ENCODE data around the gene GHR. TPM values are rescaled to one million over a fixed set of nuclear protein-coding genes. Genes with fewer than 3 reads are reported as not detected.

The GHR gene
- total and polyA plus RNA-seq, 4 donors = 2.9 to 17.1 (median 8.6) TPM

DNA sequence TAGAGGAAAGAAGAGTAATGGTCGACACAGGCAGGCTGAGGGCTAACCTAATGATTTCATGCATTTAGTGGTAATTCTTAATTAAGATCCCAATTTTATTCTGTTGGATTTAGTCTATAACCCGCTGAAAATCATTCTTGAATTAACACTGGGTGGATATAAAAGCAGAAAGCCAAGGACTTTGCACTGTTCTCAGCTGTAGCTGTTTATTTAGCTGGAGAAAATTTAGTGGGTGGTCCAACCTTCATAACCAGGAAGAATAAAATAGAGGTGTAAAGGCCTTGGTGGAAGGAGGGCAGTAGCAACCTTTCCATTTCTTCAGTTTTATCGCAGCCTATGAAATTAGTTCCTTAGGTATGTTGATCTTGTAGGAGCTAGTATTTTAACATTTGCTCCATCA, 92.3 kb downstream of the GHR start:
- peaks cover 0 to 11% of the 10 kb centered on the region in 2 donors for H3K4me1 ChIP-seq (ENCODE audit: control insufficient read depth in 1 of 2, insufficient read depth in 2 of 2, low read length in 2 of 2)
- H3K4me3 ChIP-seq (ENCODE audit: low read length in 2 of 2) = no peak overlapping the region
- no peaks in the 10 kb centered on the region for H3K36me3 ChIP-seq (ENCODE audit: control insufficient read depth in 1 of 2, insufficient read depth in 2 of 2, low read length in 1 of 2)
- ATAC-seq (ENCODE audit: low FRiP score) (no peak), DNase-seq (no peak)
- no peak overlapping the region for H3K27ac ChIP-seq (ENCODE audit: low read depth in 1 of 2, low read length in 2 of 2)
- intact Hi-C loops (cut with DNase I) = no loop called here
- no peaks in the 10 kb centered on the region for H3K9me3 ChIP-seq (ENCODE audit: control insufficient read depth, low read length)
- H3K27me3 ChIP-seq (ENCODE audit: control insufficient read depth in 1 of 2, insufficient read depth in 2 of 2, low read length in 1 of 2) = no peaks in the 10 kb centered on the region
- 92 to 94% methylated on average over 3 of the region's 3 CpGs for WGBS, 2 donors

DNA sequence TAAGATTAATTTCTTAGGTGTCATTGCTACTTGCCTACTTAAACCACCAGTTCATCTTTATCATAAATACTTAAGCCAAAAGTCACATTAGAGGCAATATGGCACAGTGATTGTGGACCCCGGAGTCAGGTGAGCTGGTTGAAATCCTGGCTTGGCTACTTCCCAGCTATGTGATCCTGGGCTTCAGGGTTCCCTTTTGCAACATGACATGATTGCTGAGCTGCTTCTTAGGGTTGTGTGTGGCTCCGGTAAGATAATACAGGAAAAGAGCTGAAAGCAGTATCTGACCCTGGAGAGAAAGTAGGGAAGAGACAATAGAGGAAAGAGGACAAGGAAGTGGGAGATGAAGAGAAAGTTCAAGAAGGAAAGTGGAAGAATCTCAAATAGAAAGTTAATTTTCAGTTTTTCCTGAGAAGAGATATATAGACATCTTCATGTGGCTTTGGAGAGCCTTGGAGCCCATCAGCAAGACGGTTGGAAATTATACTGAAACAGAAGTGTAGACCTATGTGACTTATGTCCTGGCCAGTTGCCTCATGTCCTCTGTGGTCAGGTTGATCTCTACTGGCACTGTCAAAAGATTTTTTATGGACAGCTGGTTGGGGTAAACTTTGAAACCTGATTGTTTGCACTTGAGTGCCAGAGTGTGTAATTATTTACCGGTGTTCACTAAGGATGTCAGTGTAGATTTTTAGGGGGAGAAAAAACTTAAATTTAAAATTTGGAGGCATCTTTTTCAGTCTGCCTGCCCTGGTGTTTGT, 93.2 kb downstream of the GHR start:
- Histone ChIP-seq H3K27ac (ENCODE audit: low read depth in 1 of 2, low read length in 2 of 2) (no peak overlapping the region), H3K27me3 (ENCODE audit: control insufficient read depth in 1 of 2, insufficient read depth in 2 of 2, low read length in 1 of 2) (no peaks in the 10 kb centered on the region), H3K4me3 (ENCODE audit: low read length in 2 of 2) (no peak overlapping the region), H3K9me3 (ENCODE audit: control insufficient read depth, low read length) (no peaks in the 10 kb centered on the region), H3K36me3 (ENCODE audit: control insufficient read depth in 1 of 2, insufficient read depth in 2 of 2, low read length in 1 of 2) (no peaks in the 10 kb centered on the region), H3K4me1 (ENCODE audit: control insufficient read depth in 1 of 2, insufficient read depth in 2 of 2, low read length in 2 of 2) (peaks cover 0 to 11% of the 10 kb centered on the region in 2 donors)
- DNase-seq (no peak), ATAC-seq (ENCODE audit: low FRiP score) (no peak)
- 78 to 83% methylated on average over 4 of the region's 4 CpGs for WGBS, 2 donors
- intact Hi-C loops (cut with DNase I) = no loop called here

DNA sequence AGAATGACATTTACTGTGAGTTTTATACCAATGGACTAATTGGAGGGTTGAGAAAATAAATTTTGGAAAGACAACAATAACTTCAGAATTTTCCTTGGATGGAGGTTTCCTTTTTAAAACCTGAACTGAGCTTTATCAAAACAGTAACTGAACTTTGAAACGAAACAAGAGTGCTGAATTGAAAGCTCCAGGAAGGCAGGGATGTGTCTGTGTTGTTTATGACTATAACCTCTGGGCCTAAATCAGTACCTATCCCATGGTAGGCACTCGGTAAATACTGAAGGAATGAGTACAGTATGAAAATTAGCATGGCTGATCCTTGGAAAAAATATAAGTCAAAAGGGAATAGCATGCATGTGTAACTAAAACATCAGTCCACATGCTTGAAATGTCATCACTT, 93.9 kb downstream of the GHR start:
- DNase-seq (no peak), ATAC-seq (ENCODE audit: low FRiP score) (no peak)
- Histone ChIP-seq H3K27ac (ENCODE audit: low read depth in 1 of 2, low read length in 2 of 2) (no peak overlapping the region), H3K9me3 (ENCODE audit: control insufficient read depth, low read length) (no peaks in the 10 kb centered on the region), H3K36me3 (ENCODE audit: control insufficient read depth in 1 of 2, insufficient read depth in 2 of 2, low read length in 1 of 2) (no peaks in the 10 kb centered on the region), H3K4me3 (ENCODE audit: low read length in 2 of 2) (no peak overlapping the region), H3K4me1 (ENCODE audit: control insufficient read depth in 1 of 2, insufficient read depth in 2 of 2, low read length in 2 of 2) (peaks cover 0 to 11% of the 10 kb centered on the region in 2 donors), H3K27me3 (ENCODE audit: control insufficient read depth in 1 of 2, insufficient read depth in 2 of 2, low read length in 1 of 2) (no peaks in the 10 kb centered on the region)
- intact Hi-C loops (cut with DNase I) = no loop called here
- WGBS, 2 donors = 31 to 42% methylated on average over 2 of the region's 2 CpGs

DNA sequence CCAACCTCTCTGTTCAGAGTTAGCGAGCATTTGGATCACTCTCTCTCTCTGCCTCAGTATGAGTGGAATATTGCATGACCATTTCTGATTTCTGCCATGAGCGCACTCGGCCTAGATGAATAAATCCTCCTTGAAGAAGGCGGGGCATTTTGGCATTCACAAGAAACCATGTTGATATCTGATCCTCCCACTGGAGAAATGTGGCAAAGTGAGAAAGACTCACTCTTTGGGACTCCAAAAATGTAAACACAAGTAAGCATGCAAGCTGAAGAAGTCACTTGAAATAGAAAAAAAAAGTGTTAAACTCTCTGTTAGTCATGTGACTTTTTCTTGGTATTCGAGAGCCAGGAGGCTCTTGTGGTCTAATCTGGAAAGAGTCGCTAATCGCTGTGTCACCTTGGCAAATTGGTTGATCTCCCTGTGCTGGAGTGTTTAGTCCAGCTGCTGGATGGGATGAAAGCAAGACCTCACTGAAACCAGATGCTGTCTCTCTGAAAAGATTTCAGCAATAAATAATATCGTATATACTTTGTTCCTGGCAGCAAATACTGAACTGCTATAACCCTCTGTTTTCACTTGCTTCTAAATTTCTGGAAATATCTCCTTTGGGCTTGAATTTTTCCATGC, 95.5 kb downstream of the GHR start:
- Histone ChIP-seq H3K27me3 (ENCODE audit: control insufficient read depth in 1 of 2, insufficient read depth in 2 of 2, low read length in 1 of 2) (no peaks in the 10 kb centered on the region), H3K4me3 (ENCODE audit: low read length in 2 of 2) (no peak overlapping the region), H3K9me3 (ENCODE audit: control insufficient read depth, low read length) (no peaks in the 10 kb centered on the region), H3K4me1 (ENCODE audit: control insufficient read depth in 1 of 2, insufficient read depth in 2 of 2, low read length in 2 of 2) (peaks cover 0 to 11% of the 10 kb centered on the region in 2 donors), H3K36me3 (ENCODE audit: control insufficient read depth in 1 of 2, insufficient read depth in 2 of 2, low read length in 1 of 2) (no peaks in the 10 kb centered on the region), H3K27ac (ENCODE audit: low read depth in 1 of 2, low read length in 2 of 2) (no peak overlapping the region)
- ATAC-seq (ENCODE audit: low FRiP score) = peak; percentile 84
- no peak for DNase-seq
- 43 to 49% methylated on average over 8 of the region's 8 CpGs for WGBS, 2 donors
- intact Hi-C loops (cut with DNase I) = no loop called here

DNA sequence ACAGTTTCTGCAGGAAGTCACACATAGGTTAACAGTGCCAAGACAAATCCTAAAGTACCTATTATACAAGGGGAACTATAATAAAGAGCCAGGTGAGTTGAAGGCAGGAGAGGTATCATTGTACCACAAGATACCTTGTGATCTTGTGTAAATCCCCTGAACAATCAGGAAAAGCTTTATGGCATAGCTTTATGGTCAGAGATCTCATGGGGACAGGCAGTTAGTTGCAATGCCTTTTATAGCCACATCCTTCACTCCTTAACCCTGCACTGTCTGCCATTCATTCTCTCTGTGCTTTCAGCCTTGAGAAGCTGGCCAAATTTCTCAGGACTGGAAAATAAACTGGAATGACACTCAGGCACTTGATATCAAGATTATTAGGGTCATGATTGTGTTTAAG, 97.0 kb downstream of the GHR start:
- Histone ChIP-seq H3K36me3 (ENCODE audit: control insufficient read depth in 1 of 2, insufficient read depth in 2 of 2, low read length in 1 of 2) (no peaks in the 10 kb centered on the region), H3K27me3 (ENCODE audit: control insufficient read depth in 1 of 2, insufficient read depth in 2 of 2, low read length in 1 of 2) (no peaks in the 10 kb centered on the region), H3K4me3 (ENCODE audit: low read length in 2 of 2) (no peak overlapping the region), H3K9me3 (ENCODE audit: control insufficient read depth, low read length) (no peaks in the 10 kb centered on the region), H3K4me1 (ENCODE audit: control insufficient read depth in 1 of 2, insufficient read depth in 2 of 2, low read length in 2 of 2) (peaks cover 0 to 8% of the 10 kb centered on the region in 2 donors), H3K27ac (ENCODE audit: low read depth in 1 of 2, low read length in 2 of 2) (no peak overlapping the region)
- intact Hi-C loops (cut with DNase I) = no loop called here
- ATAC-seq (ENCODE audit: low FRiP score) = no peak
- no peak for DNase-seq

DNA sequence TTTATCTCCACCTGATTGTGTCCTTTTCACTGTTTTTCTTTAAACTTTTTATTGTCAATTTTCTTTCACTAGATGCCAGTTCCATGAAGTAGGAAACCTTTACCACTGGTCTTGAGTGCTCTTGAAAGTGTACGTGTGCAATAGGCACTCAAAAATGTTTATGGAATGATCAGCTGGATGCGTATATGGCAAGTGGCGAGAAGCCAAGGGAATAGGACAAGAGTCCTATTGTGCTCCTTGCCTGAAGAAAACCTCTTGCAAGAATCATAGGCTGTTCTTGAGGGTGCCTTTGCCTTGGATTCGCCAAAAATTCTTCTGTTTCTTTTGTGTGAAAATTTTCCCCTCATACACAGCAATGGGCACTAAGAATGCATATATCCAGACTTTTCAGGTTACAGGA, 97.7 kb downstream of the GHR start:
- Histone ChIP-seq H3K9me3 (ENCODE audit: control insufficient read depth, low read length) (no peaks in the 10 kb centered on the region), H3K4me1 (ENCODE audit: control insufficient read depth in 1 of 2, insufficient read depth in 2 of 2, low read length in 2 of 2) (peaks cover 0 to 8% of the 10 kb centered on the region in 2 donors), H3K27ac (ENCODE audit: low read depth in 1 of 2, low read length in 2 of 2) (no peak overlapping the region), H3K27me3 (ENCODE audit: control insufficient read depth in 1 of 2, insufficient read depth in 2 of 2, low read length in 1 of 2) (no peaks in the 10 kb centered on the region), H3K36me3 (ENCODE audit: control insufficient read depth in 1 of 2, insufficient read depth in 2 of 2, low read length in 1 of 2) (no peaks in the 10 kb centered on the region), H3K4me3 (ENCODE audit: low read length in 2 of 2) (no peak overlapping the region)
- no peak for ATAC-seq (ENCODE audit: low FRiP score)
- intact Hi-C loops (cut with DNase I) = no loop called here
- DNase-seq = no peak
- 85 to 89% methylated on average over 4 of the region's 4 CpGs for WGBS, 2 donors

DNA sequence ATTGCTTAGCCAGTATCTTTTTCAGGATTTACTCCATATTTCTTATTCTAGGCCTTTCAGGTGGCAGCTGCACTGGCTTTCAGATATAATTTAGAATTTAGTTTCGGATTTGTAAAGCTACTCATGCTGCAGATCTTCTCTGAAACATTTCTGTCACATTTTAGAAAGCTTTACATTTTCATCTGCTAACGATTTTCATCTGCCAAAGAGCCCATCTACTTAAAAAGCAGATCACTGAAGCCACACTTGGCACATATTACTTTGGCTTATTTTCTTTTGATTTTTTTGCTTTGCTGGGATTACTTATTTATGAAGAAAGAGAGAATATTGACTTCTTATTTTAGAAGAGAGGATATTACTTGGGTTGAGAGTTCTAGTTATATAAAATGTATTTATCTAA, 98.2 kb downstream of the GHR start:
- ATAC-seq (ENCODE audit: low FRiP score) (no peak), DNase-seq (no peak)
- Histone ChIP-seq H3K27ac (ENCODE audit: low read depth in 1 of 2, low read length in 2 of 2) (no peak overlapping the region), H3K4me3 (ENCODE audit: low read length in 2 of 2) (no peak overlapping the region), H3K9me3 (ENCODE audit: control insufficient read depth, low read length) (no peaks in the 10 kb centered on the region), H3K27me3 (ENCODE audit: control insufficient read depth in 1 of 2, insufficient read depth in 2 of 2, low read length in 1 of 2) (no peaks in the 10 kb centered on the region), H3K4me1 (ENCODE audit: control insufficient read depth in 1 of 2, insufficient read depth in 2 of 2, low read length in 2 of 2) (peaks cover 0 to 6% of the 10 kb centered on the region in 2 donors), H3K36me3 (ENCODE audit: control insufficient read depth in 1 of 2, insufficient read depth in 2 of 2, low read length in 1 of 2) (no peaks in the 10 kb centered on the region)
- 81 to 88% methylated on average over 2 of the region's 2 CpGs for WGBS, 2 donors
- intact Hi-C loops (cut with DNase I) = no loop called here

DNA sequence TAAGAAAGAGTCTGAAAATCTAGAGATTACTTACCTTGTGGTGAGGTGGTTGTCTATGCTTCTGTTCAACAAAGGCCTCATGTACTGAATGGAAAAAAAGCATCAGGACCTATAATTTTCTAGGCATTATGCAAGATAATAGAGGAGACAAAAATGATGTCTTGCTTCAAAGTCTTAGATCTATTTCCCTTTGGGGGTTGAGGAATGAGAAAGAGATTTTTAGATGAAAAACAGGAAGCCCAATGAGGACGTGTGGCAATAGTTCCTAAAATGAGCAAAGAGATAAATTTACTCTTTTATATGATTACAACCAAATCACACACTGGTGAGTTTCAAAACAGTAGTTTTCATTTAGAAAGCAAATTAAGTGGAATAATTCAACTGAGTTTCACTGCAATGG, 99.5 kb downstream of the GHR start:
- Histone ChIP-seq H3K4me1 (ENCODE audit: control insufficient read depth in 1 of 2, insufficient read depth in 2 of 2, low read length in 2 of 2) (peaks cover 0 to 5% of the 10 kb centered on the region in 2 donors), H3K27ac (ENCODE audit: low read depth in 1 of 2, low read length in 2 of 2) (no peak overlapping the region), H3K27me3 (ENCODE audit: control insufficient read depth in 1 of 2, insufficient read depth in 2 of 2, low read length in 1 of 2) (no peaks in the 10 kb centered on the region), H3K9me3 (ENCODE audit: control insufficient read depth, low read length) (no peaks in the 10 kb centered on the region), H3K4me3 (ENCODE audit: low read length in 2 of 2) (no peak overlapping the region), H3K36me3 (ENCODE audit: control insufficient read depth in 1 of 2, insufficient read depth in 2 of 2, low read length in 1 of 2) (no peaks in the 10 kb centered on the region)
- WGBS, 2 donors = 39 to 49% methylated on average over 1 of the region's 1 CpG
- ATAC-seq (ENCODE audit: low FRiP score) = no peak
- intact Hi-C loops (cut with DNase I) = no loop called here
- DNase-seq = no peak

DNA sequence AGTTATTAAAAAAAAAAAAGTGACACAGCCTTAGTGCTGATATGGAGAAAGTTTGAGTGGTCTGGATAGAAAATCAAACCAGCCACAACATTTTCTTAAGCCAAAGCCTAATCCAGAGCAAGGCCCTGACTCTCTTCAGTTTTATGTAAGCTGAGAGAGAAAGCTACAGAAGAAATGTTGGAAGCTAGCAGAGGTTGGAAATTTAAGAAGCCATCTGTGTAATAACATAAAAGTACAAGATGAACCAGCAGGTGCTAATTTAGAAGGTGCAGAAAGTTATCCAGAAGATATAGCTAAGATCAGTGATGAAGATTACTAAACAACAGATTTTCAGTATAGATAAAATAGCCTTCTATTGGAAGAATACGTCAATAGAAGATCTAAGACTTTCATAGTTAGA, 102.9 kb downstream of the GHR start:
- no peaks in the 10 kb centered on the region for H3K4me1 ChIP-seq (ENCODE audit: control insufficient read depth in 1 of 2, insufficient read depth in 2 of 2, low read length in 2 of 2)
- H3K4me3 ChIP-seq (ENCODE audit: low read length in 2 of 2) = no peak overlapping the region
- ATAC-seq (ENCODE audit: low FRiP score) = no peak
- WGBS, 2 donors = 97 to 98% methylated on average over 1 of the region's 1 CpG
- no peak for DNase-seq
- no peak overlapping the region for H3K27ac ChIP-seq (ENCODE audit: low read depth in 1 of 2, low read length in 2 of 2)
- no peaks in the 10 kb centered on the region for H3K27me3 ChIP-seq (ENCODE audit: control insufficient read depth in 1 of 2, insufficient read depth in 2 of 2, low read length in 1 of 2)
- H3K9me3 ChIP-seq (ENCODE audit: control insufficient read depth, low read length) = no peaks in the 10 kb centered on the region
- intact Hi-C loops (cut with DNase I) = no loop called here
- H3K36me3 ChIP-seq (ENCODE audit: control insufficient read depth in 1 of 2, insufficient read depth in 2 of 2, low read length in 1 of 2) = no peaks in the 10 kb centered on the region
